Fibroblast of gingiva (primary cell): ENCODE measurements around the gene IQCE.
A peak's percentile ranks its signal among the peaks of the same experiment; 100 is the strongest.
"Not testable (repeated sequence)": the region's sequence is repeated elsewhere in the genome, so short reads cannot be mapped to it uniquely, and the experiment has no call there.

Experiments
- DNase-seq: peaks from one replicate; pipeline ENCODE4 v3.0.0-alpha.2; 2011; ENCODE audit warnings: low read depth

Gene IQCE

DNA sequence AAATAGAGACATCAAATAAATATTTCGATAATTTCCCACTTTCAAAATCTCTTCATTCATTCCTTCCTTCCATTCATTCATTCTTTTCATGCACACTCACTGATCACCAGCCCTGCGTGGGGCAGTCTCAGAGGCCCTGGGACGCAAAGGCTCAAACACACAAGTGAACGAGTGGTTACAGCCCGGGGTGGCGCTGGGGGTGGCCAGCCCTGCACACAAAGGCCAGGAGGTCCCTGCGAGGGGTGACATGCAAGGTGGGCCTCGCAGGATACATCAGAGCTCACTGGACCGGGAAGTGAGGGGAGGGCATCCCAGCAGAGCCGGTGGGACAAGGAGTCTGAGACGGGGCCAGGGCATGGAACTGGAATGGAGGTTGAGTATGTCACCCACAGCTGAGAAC is 43.1 kb downstream of the IQCE start:
- DNase-seq, result no peak

DNA sequence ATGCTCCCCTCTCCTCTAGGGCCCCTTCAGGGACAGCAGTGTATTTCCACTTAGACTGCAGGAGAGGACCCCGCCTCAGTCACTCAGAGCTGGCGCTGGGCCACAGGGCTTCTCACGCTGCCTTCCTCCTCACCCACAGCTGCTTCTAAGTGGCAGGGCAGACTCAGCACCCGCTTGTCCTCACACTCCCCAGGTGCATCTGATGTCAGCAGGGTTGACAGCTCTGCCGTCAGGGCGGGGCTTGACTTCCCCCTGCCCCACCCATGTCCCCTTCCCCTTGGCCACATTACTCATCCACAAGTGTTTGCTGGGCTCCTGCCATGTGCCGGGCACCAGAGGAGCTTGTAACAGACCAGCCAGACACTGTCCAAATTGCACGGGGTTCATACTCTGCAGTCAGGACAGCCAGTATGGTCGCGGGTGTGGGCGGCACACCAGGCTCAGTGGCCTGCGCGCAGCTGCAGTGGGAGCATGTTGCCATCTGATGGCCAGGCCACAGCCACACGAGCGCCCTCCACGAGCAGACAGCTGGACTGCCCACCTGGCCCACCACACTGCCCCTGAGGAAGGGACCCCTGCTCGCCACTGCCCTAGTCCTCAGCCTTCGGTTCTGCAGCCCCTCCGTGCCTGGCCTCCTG is 43.7 kb downstream of the IQCE start:
- DNase-seq, result no peak

DNA sequence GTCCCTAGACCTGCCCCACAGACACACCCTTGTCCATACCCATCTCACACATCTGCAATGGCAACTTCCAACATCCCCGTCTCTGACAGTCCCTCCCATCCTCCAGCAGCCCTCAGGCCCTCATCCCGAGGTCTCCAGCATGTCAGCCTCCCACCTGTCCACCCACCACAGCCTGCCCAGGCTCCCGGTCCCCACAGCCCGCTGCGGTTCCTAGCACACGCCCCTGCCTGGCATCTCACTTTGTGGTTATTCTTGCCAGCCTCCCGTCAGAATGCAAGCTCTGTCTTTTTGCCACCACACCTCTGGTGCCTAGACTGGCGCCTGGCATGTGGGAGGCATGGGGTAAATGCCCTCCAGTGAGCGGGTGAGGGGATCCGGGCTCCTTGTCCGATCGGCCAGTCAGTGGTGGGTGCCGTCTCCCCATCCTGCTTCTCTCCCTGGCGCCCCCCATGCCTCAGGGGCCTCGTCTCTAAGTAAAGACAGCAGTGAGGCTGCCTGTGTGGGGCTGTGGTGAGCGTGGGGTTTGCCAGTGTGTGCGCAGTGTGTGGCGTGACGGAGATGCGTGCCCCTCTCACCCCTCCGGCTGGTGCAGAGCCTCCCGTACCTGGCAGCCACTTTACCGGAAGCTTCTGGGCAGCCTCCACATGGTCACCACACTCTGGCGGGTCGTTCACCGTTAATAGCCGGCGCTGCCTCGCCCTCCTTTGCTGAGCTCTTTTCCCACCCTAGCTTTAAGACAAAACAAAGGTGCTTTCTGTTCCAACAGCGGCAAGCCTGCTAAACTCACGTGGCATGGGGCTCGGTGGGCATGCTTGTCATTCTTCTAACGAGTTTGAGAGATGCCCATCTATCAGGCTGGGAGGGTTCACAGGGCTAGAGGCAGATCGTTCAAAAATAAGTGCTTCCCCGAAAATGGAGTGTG is 44.5 kb downstream of the IQCE start:
- DNase-seq, result no peak

DNA sequence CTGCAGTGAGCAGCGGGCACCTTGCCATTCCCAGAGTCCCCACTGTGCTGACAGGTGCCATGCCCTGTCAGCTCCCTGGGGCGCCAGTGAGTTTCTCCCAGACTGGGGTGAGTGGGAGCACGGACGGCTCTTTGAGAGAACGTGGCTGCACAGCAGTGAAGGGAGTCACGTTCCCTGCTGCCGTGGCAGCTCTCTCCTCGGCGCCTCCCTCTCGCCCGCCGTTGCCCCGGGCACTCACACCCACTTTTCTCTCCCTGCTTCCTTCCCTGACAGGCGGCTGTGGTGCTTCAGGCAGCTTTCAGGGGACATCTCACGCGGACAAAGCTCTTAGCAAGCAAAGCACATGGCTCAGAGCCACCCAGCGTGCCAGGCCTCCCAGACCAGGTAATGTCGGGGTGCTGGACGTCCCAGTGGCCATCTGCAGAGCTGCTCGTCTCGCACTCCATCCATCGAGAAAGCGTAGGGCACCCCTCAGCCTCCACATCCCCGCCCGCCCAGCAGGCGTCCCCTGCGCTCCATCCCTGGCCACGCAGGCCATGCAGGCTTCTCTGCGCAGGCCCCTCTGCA is 45.9 kb downstream of the IQCE start:
- no peak for DNase-seq

DNA sequence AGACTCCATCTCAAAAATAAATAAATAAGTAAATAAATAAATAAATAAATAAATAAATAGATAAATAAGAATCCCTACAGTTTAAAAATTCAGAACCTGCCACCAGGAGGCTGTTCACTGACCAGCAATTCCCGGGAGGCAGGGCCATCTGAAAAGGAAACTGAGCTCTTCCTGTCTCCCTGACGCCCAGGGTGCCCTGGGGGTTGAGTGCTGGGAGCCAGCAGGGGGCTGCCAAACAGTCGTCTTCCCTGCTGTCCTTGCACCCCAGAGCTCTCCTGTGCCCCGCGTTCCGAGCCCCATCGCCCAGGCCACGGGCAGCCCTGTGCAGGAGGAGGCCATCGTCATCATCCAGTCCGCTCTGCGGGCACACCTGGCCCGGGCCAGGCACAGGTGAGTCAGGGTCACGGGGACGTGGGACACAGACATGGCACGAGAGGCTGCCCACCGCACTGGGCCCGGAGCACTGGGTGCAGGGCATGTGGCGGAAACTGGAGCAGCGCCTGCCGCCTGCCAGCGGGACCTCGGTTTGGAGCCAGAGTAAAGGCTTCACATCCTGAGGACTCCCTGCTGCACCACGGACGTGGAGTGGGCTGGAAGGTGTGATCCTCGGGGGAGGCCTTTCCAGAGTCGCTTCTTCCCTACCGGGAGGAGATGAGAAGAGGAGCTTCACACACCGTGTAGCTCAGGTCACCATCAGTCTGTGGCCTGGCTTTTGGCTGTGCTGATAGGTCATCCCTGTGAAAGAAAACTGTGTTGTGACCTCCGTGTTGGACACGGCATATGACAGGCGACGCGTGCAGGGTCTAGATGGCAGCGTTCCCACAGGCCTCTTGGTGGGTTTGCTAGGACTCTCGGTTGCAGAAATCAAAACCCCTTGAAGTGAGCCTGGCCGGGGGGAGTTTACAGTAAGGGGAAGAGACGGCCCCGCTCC is 47.1 kb downstream of the IQCE start:
- no peak for DNase-seq

DNA sequence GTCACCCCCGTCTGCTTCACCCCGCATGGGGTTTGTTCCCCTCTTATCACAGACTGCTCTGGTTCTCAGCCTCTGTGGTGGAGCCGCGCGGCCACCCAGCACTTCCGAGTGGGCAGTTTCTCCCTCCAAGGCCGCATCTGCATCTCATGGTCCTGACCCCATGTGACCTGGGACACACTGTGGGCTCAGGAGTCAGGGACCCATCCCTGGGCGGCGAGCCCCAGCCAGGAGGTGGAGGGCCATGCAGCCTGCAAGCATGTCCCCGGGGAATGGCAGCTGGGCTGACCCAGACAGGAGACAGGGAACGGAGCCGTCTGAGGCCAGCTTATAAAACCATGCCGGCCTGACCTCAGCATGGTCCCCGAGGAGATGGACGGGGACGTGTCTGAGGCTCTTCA is 47.8 kb downstream of the IQCE start:
- DNase-seq, result no peak

DNA sequence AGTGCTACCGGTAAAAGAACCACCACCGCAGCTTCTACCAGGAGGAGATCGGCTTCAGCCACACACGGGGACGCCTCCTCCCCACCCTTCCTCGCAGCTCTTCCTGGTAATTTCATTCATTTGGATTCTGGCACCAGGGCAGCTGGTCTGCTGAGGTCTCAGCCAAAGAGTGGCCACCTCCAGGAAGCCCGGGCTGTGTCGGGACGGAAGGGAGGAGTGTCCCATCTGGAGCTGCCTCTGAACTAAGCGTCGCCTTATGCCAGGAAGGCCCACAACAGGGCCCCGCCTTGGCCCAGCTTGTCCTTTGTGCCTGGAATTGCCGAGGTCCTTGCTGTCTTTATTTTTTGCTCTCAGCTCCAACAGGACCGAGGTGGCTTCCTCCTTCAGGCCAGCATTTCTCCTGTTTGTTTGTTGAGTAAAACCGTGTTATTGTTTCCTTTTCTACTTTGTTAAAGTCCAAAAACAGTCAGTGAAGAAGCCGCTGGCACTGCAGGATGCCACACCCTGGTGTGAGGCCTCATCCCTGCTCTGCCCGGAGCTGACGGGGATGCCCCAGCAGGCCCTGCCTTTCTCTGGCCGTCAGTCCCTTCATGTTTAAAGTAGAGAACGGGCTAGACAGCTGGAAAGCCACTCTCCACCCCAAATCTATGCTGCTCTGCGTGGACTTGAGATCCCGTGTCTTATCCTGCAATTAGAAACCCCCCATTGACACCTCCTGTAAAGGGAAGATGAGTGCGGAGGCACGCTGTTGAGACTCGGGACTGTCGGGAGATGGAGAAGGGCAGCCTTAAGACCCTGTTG is 48.5 kb downstream of the IQCE start:
- DNase-seq, result peak; percentile 42

DNA sequence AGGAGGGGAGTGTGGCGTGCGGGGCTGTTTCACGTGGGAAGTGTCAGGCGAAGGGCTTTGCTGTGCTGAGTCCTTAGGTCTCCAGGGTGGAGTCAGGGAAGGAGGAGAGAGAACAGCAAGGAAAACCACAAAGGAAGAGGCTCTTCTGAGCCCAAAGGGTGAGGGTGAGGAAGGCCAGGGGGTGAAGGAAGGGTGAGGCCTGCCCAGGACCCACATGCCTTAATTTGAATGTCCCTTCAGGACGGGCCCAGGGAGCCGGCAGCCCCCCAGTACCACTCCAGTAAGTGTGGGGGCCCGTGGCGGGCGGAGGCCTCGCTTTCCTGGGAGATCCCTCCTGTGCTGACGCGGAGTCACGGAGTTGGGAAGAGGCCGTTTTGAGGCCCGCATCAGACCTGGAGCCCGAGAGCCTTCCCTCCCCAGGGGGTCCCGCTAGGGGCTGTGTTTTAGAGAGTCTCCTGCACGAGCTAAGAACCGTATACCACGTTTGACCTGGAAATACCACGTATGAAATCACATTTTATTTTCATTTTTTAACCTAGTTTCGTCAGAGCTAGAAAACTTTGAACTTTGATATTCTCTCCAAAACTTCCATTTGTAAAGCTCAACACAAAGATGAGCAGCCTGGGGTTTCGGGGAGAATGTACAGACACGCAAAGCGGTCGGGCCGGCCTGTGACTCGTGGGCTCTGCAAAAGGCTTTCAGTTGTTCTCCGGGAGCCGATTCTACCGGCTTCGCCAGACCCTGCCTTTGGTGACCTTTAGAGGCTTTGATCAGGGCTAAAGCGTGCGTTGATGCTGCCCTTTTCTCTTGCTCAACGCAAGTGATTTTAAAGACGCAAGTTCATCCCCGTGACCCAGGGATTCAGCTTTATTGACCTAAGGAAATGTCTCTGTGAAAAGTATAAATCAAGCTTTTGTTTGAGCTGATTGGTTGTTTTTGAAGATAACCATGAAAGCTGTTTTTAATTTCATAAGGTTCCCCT is 49.4 kb downstream of the IQCE start:
- no peak for DNase-seq

DNA sequence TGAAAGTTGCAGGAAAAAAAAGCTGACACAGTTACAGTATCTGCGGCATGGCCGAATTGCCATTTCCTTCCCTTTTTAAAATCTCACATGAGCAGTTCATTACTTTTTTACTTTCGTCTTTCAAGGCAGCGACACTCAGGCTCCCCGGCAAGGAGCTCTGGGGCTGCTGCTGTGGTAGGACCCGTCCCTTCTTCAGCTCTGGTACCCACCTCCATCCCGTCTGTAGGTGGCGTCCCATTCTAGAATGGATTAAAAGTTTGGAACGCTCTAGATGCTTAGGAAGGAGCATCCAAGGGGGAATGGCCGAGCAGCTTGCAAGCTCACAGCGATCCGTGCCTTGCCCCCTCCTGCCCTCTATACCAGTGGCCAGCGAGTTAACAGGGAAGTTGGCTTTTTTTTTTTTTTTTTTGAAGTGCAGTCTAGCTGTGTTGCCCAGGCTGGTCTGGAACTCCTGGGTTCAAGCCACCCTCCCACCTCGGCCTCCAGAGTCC is 50.2 kb downstream of the IQCE start:
- DNase-seq, result no peak

DNA sequence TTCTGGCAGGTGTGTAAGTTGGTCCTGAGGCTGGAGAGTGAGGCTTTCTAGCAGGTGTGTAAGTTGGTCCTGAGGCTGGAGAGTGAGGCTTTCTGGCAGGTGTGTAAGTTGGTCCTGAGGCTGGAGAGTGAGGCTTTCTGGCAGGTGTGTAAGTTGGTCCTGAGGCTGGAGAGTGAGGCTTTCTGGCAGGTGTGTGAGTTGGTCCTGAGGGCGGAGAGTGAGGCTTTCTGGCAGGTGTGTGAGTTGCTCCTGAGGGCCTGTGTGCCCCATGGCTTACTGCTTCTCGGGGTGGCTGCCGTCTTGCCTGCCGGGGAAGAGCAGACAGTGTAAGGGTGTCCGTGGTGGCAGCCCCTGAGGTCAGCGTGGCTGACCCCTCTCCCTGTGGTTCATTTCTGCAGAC is 50.9 kb downstream of the IQCE start:
- not testable (repeated sequence) for DNase-seq

DNA sequence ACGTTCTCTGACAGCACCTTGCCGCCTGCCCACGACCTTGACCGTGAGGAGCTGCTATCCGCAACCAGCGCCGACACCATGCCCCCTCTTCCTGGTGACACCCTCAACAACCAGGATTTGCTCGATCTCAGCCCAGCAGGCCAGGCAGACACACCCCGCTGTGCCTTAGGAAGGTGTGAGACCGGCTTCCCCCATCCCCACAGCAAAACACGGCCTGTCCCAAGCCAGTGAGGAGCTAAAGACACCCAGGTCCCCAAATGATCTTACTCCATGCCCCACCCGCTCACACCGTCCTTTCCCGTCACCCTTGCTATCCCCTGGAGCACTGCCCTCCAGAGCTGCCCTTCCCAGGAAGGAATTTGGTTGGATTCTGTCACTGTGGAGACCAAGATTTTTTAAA is 51.7 kb downstream of the IQCE start:
- no peak for DNase-seq

DNA sequence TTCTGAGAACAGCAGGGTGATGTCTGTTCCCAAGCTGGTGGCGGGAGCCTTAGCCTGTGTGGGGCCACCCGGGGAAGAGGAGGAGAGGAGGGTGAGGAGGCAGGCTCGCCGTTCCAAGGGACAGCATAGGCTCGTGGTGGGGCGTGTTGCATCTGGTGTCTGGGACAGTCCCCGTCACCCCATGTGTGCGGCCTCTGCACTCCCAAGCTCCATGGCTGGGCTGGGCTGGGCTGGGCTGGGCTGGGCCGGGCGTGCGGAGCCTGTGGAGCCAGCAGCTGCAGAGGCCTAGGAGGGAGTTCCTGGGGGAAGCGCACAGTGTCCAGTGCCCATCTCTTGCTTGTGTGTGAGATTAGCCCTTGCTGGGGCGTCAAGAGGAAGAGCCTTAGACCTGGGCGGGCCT is 52.1 kb downstream of the IQCE start:
- DNase-seq, result no peak

DNA sequence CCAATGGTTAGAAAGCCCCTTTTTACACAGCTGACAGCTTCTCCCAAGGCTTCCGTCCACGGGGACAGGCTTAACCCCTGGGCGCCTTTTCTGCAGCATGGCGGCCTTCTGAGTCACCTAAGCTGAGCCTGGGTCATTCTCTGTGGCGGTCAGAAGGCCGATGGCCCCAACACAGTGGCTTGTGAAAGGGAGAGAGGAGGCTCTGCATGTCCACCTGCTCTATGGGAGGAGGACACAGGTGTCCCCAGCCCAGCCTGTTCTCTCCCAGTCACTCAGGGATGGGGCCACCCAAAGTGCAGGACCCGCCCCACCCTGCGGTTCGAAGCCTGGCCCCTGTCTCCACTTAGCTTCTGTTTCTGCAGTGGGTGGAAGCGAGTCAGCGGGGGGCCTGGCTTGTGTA is 52.6 kb downstream of the IQCE start:
- no peak for DNase-seq

DNA sequence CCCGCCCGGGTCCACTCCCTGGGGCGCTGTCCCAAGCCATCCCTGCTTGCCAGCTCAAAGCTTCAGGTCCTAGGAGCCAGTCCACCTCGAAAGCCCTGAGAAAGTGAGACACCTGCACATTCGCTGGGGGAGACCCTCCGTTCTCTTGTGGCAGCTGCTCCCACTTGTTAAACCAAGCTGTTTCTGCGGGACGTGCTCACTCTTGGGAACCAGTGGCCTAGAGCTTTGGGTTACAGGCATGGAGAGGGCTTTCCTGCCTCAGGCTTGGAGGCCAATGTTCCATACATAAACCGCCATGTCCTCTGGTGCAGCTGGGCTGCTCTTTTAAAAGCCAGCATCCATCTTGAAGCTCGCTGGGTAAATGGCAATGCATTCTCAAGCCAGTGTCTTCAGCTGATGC is 53.1 kb downstream of the IQCE start:
- DNase-seq, result no peak

DNA sequence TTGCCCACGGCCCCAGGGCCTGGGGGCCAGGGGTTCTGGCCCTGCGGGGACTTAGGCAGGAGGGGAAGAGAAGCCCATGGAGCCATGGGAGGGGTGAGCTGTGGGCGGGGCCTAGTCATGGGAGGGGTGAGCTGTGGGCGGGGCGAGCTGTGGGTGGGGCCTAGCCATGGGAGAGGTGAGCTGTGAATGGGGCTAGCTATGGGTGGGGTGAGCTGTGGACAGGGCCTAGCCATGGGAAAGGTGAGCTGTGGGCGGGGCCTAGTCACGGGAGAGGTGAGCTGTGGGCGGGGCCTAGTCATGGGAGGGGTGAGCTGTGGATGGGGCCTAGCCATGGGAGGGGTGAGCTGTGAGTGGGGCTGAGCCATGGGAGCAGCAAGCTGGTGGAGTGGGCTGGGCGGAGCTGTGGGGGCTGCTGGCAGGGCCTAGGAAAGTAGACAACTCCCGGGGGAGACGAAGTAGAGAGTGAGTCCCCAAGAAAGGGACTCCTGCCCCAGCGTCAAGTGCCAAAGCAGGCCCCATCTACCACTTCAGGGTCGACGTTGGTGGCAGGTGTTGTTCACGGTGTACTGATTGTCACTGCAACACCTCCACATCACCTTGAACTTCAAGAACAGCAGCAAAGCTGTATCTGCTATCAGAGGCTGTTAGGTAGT is 53.8 kb downstream of the IQCE start:
- DNase-seq, result no peak

DNA sequence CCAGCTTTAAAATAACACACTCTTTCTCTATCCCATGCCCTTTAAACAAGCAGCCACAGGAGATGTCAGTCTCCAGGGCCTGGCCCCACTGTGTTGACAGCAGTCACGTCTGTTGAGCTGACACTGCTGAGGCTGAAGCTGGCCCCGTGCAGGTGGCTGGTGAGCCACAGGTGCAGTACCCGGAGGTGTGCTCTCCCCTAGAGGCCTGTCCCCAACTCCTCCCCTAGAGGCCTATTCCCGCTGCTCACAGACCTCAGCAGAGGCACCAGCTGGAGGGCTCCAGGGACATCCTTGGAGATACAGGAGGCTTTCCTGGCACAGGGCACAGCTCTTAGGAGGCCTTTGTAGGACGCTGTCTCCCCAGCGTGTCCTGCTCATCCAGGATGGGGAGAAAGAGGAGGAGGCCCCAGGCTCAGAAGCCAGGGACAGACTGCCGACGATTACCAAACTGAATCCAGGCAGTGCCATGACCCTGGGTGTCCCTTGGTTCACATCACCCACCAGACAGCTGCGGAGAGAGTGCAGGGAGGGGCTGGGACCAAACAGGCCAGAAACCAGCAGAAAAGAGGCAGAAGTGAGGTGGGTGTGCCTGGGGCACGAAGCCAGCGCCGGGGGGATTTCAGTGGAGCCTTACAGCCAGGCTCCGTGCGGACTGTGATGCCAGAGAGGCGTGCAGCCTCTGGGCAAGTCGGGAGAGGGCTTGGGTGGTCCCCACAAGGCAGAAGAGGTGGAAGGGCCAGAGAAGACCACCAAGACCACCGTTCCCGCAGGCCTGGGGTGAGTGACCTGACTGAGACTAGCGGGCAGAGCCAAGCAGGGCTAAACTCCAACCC is 54.5 kb downstream of the IQCE start:
- DNase-seq, result no peak

DNA sequence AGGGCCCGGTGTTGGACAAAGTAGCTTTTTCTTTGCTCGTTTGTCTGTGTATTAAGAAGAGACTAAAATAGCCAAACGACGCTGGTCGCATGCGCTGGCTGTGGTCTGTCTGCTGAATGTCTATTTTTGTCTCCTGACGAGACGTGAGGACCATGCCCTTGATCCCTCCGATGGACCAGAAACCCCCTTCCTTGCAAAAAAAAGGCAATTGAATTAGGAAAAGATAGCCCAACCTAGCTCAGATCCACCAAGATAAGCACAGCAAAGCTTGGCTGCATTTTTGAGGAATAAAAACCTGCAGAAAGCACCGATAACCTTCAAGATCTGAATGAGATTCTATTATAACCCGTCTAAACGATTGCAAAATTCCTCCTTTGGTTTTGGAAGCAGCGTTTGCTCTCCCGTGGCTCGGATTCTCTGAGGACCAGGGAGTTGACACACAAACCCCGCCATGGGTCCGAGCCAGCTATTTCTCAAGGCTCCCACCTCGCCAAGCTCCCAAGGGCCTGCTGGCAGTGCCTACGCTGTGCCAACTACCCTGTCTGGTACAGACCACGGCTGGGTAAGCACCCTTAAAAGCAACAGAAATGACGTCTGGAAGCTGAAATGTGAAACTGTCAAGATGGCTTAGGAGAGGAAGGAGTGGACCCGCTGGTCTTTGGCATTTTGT is 55.3 kb downstream of the IQCE start:
- DNase-seq, result peak; percentile 95
